Common myeloid progenitor, CD34-positive (primary cell): ENCODE results near the gene DUSP22.
"Not testable (repeated sequence)": the region's sequence is repeated elsewhere in the genome, so short reads cannot be mapped to it uniquely, and the experiment has no call there.

Source experiments
- CTCF ChIA-PET: fragments of 350-600 bp; sonication (Branson Sonifier 250); formaldehyde crosslinking; loops from one replicate; lab custom pipeline; 2021; ENCODE audit warnings: antibody characterized with exemption; lab: Charles Lee
- POLR2A ChIA-PET: fragments of 350-600 bp; sonication (Branson Sonifier 250); formaldehyde crosslinking; loops from one replicate; lab custom pipeline; 2021; ENCODE audit warnings: antibody characterized with exemption; lab: Charles Lee
- DNase-seq, 3 donors: peaks; one replicate each; pipeline versions ENCODE4 v3.0.0 to v3.0.0-alpha.2; 2013
- H3K27ac ChIP-seq, 2 experiments: 1 replicate in 1 of 2; 2 replicates in 1 of 2; pipeline ENCODE4 v1.7.0; 2013; ENCODE audit warnings: inconsistent platforms in 2 of 2, low read length in 2 of 2, mild to moderate bottlenecking in 2 of 2, low read depth in 1 of 2, moderate library complexity in 1 of 2; ENCODE audit not compliant: severe bottlenecking in 2 of 2, insufficient read depth in 1 of 2, poor library complexity in 1 of 2
- H3K27me3 ChIP-seq, 5 experiments: replicated peaks in 2 of 5; 1 replicate in 3 of 5; 2 replicates in 2 of 5; pipeline versions ENCODE4 v1.6.1 to v1.7.0; 2013; ENCODE audit warnings: low read length in 4 of 5, mild to moderate bottlenecking in 2 of 5, moderate library complexity in 2 of 5, inconsistent platforms in 1 of 5; ENCODE audit not compliant: insufficient read depth in 5 of 5, control insufficient read depth in 4 of 5
- H3K36me3 ChIP-seq, 4 experiments: 1 replicate in 2 of 4; 2 replicates in 2 of 4; pipeline versions ENCODE4 v1.6.1 to v1.7.0; 2013; ENCODE audit warnings: low read length in 3 of 4, control low read depth in 1 of 4, mild to moderate bottlenecking in 1 of 4; ENCODE audit not compliant: control insufficient read depth in 4 of 4, insufficient read depth in 4 of 4
- H3K4me1 ChIP-seq, 4 experiments: 1 replicate in 3 of 4; 2 replicates in 1 of 4; pipeline versions ENCODE4 v1.6.1 to v1.7.1; 2013; ENCODE audit warnings: low read length in 3 of 4, mild to moderate bottlenecking in 3 of 4, control low read depth in 1 of 4, inconsistent platforms in 1 of 4, moderate library complexity in 1 of 4; ENCODE audit not compliant: control insufficient read depth in 4 of 4, insufficient read depth in 4 of 4; ENCODE audit errors: control extremely low read depth in 1 of 4
- H3K4me3 ChIP-seq, 7 experiments: 1 replicate in 4 of 7; 2 replicates in 3 of 7; pipeline versions ENCODE4 v1.5.1 to v1.7.0; 2013; ENCODE audit warnings: mild to moderate bottlenecking in 7 of 7, low read length in 6 of 7, moderate library complexity in 6 of 7, inconsistent platforms in 2 of 7, low read depth in 2 of 7, control low read depth in 1 of 7; ENCODE audit not compliant: insufficient read depth in 4 of 7, control insufficient read depth in 1 of 7; ENCODE audit errors: extremely low read depth in 1 of 7
- H3K9me3 ChIP-seq, 5 experiments: 1 replicate in 4 of 5; 2 replicates in 1 of 5; pipeline versions ENCODE4 v1.6.1 to v1.7.1; 2013; ENCODE audit warnings: low read length in 4 of 5, mild to moderate bottlenecking in 2 of 5, inconsistent platforms in 1 of 5, low read depth in 1 of 5, moderate library complexity in 1 of 5; ENCODE audit not compliant: control insufficient read depth in 4 of 5, insufficient read depth in 2 of 5; ENCODE audit errors: control extremely low read depth in 1 of 5
- WGBS: methylation state at CpG from one replicate; pipeline ENCODE4 v1.1.5; 2013; ENCODE audit not compliant: insufficient coverage; 5-methylcytosine and 5-hydroxymethylcytosine counted together

DUSP22 gene

GRCh38 chr6:282867-283416 lies 9.3 kb upstream of the DUSP22 start:
- no peaks in the 10 kb centered on the region for H3K27me3 ChIP-seq
- 96% methylated on average over 14 of the region's 14 CpGs for WGBS
- no peaks in the 10 kb centered on the region for H3K9me3 ChIP-seq
- CTCF ChIA-PET: interaction anchor here (0.6 kb wide), 1 partner anchor 56 kb away, joined by 3 read pairs; no protein-coding TSS in a partner anchor
- H3K4me1 ChIP-seq: peaks cover 0 to 17% (median 9%) of the 10 kb centered on the region in 4 experiments
- DNase-seq: no peak
- no peaks in the 10 kb centered on the region for H3K36me3 ChIP-seq
- H3K27ac ChIP-seq: no peak overlapping the region
- POLR2A ChIA-PET: interaction anchor here (0.6 to 0.7 kb wide), 2 partner anchors 11 to 310 kb away, joined by 3 read pairs; no protein-coding TSS in a partner anchor
- no peak overlapping the region for H3K4me3 ChIP-seq

- 87% methylated on average over 4 of the region's 4 CpGs for WGBS
- CTCF ChIA-PET: no interaction called here
Measured at GRCh38 chr6:284486-284885, 7.8 kb upstream of the DUSP22 start.

GRCh38 chr6:285030-285771 lies 7.1 kb upstream of the DUSP22 start:
- Histone ChIP-seq H3K27me3 (no peaks in the 10 kb centered on the region), H3K4me1 (peaks cover 0 to 19% (median 9%) of the 10 kb centered on the region in 4 experiments), H3K4me3 (no peak overlapping the region), H3K27ac (no peak overlapping the region), H3K9me3 (no peaks in the 10 kb centered on the region), H3K36me3 (no peaks in the 10 kb centered on the region)
- ChIA-PET POLR2A (no interaction called here), CTCF (no interaction called here)
- DNase-seq: no peak
- 91% methylated on average over 4 of the region's 6 CpGs for WGBS

More at GRCh38 chr6:284486-284885, 7.8 kb upstream of the DUSP22 start:
- Histone ChIP-seq H3K4me1 (peaks cover 0 to 14% (median 10%) of the 10 kb centered on the region in 4 experiments), H3K27ac (no peak overlapping the region), H3K4me3 (no peak overlapping the region), H3K27me3 (no peaks in the 10 kb centered on the region), H3K9me3 (no peaks in the 10 kb centered on the region), H3K36me3 (no peaks in the 10 kb centered on the region)
- no peak for DNase-seq
- POLR2A ChIA-PET: no interaction called here

- CTCF ChIA-PET: not testable (repeated sequence)
Measured at GRCh38 chr6:285902-286301, 6.4 kb upstream of the DUSP22 start.

GRCh38 chr6:286681-287488 lies 5.4 kb upstream of the DUSP22 start:
- WGBS: 87% methylated on average over 8 of the region's 10 CpGs
- Histone ChIP-seq H3K9me3 (no peaks in the 10 kb centered on the region), H3K4me1 (peaks cover 0 to 35% (median 24%) of the 10 kb centered on the region in 4 experiments), H3K27ac (no peak overlapping the region), H3K4me3 (no peak overlapping the region), H3K36me3 (no peaks in the 10 kb centered on the region), H3K27me3 (no peaks in the 10 kb centered on the region)
- POLR2A ChIA-PET: interaction anchor here (0.6 kb wide), 1 partner anchor 16 kb away, joined by 3 read pairs; no protein-coding TSS in a partner anchor
- no peak for DNase-seq
- CTCF ChIA-PET: no interaction called here

More at GRCh38 chr6:285902-286301, 6.4 kb upstream of the DUSP22 start:
- H3K27ac ChIP-seq, H3K4me3 ChIP-seq, H3K36me3 ChIP-seq, H3K27me3 ChIP-seq, H3K9me3 ChIP-seq, DNase-seq, POLR2A ChIA-PET: not testable (repeated sequence)
- H3K4me1 ChIP-seq: peaks cover 0 to 26% (median 16%) of the 10 kb centered on the region in 4 experiments
- 81% methylated on average over 5 of the region's 5 CpGs for WGBS

- H3K36me3 ChIP-seq: no peaks in the 10 kb centered on the region
- peaks cover 0 to 35% (median 24%) of the 10 kb centered on the region in 4 experiments for H3K4me1 ChIP-seq
- no peaks in the 10 kb centered on the region for H3K27me3 ChIP-seq
- H3K27ac ChIP-seq: no peak overlapping the region
- no peaks in the 10 kb centered on the region for H3K9me3 ChIP-seq
- POLR2A ChIA-PET: no interaction called here
- CTCF ChIA-PET: interaction anchor here (1.8 kb wide), 1 partner anchor 98 kb away, joined by 4 read pairs; no protein-coding TSS in a partner anchor
- no peak for DNase-seq
- H3K4me3 ChIP-seq: no peak overlapping the region
- 79% methylated on average over 3 of the region's 3 CpGs for WGBS
Measured at GRCh38 chr6:287489-287860, 4.8 kb upstream of the DUSP22 start.
